GM13976 (cell line): ENCODE results near the gene REPS2.
"Not testable (repeated sequence)": the region's sequence is repeated elsewhere in the genome, so short reads cannot be mapped to it uniquely, and the experiment has no call there.

ENCODE experiments used
- DNase-seq: peaks from one replicate; pipeline ENCODE4 v3.0.0; 2012; ENCODE audit warnings: low spot score
- CTCF ChIP-seq: IDR thresholded peaks from 2 replicates; pipeline ENCODE4 v1.5.1; 2012; ENCODE audit warnings: borderline replicate concordance, mild to moderate bottlenecking; ENCODE audit not compliant: insufficient read depth; ENCODE audit errors: extremely low read depth, missing control alignments, control extremely low read depth
- in situ Hi-C: fragments of 300-500 bp; cut with MboI; formaldehyde crosslinking; loops from one replicate; pipeline ENCODE4 v1.12.0; 2022; ENCODE audit warnings: low sequenced_read_pairs, mixed read lengths, inconsistent platforms; ENCODE audit not compliant: unreplicated experiment

The REPS2 gene

GRCh38 chrX:16963216-16963615 lies 16.8 kb downstream of the REPS2 start:
- DNase-seq = no peak
- TF ChIP-seq CTCF = no peak
- in situ Hi-C loops = no loop called here

GRCh38 chrX:16964976-16965375 lies 18.5 kb downstream of the REPS2 start:
- in situ Hi-C loops, DNase-seq: not testable (repeated sequence)

- in situ Hi-C loops = no loop called here
- no peak for TF ChIP-seq CTCF
- no peak for DNase-seq
Observed at GRCh38 chrX:16966752-16967448, 20.4 kb downstream of the REPS2 start.

GRCh38 chrX:16968753-16969152 lies 22.3 kb downstream of the REPS2 start:
- in situ Hi-C loops, DNase-seq: not testable (repeated sequence)

- DNase-seq = no peak
- in situ Hi-C loops = no loop called here
Observed at GRCh38 chrX:16970977-16971376, 24.5 kb downstream of the REPS2 start.

GRCh38 chrX:16971694-16972093 lies 25.2 kb downstream of the REPS2 start:
- TF ChIP-seq CTCF = no peak
- in situ Hi-C loops = no loop called here
- no peak for DNase-seq

More at GRCh38 chrX:16970977-16971376, 24.5 kb downstream of the REPS2 start:
- TF ChIP-seq CTCF = no peak

GRCh38 chrX:16975233-16975632 lies 28.8 kb downstream of the REPS2 start:
- TF ChIP-seq CTCF = no peak
- in situ Hi-C loops = no loop called here
- no peak for DNase-seq

GRCh38 chrX:16977771-16978170 lies 31.3 kb downstream of the REPS2 start:
- DNase-seq = no peak
- no peak for TF ChIP-seq CTCF
- in situ Hi-C loops = no loop called here
